ENCODE results near the gene TMEM8B. TPM values are rescaled to one million over a fixed set of nuclear protein-coding genes. Genes with fewer than 3 reads are reported as not detected.
"Not testable (repeated sequence)": the region's sequence is repeated elsewhere in the genome, so short reads cannot be mapped to it uniquely, and the experiment has no call there.

TMEM8B gene
- total RNA-seq, 1 experiment from 2014 or later: 7.2 TPM

DNA sequence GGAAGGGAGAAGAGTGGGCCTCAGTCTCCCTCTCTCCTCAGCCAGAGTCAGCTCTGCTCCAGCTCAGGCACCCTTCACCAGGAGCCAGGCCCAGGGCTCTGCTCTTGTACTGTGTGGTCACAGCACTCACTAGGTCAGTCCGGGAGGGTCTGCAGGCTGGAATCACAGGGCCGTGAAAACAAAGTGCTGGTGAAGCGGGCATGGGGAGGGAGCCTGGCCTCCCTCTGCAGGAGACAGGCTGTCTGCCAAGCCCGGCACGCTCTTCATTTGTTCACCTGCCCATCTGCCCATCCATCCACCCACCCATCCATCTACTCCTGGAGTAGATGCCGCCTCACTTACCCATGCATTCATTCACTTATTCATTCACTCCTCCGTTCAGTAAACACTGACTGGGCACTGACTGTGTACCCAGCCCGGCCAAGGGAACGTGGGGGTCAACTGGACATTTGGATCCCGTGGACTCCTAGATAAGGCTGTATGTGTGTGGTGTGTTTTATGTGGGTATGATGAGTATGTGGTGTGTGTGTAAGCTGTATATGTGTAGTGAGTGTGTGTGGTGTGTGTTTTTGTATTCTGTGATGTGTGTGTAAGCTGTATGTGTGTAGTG is 83.9 kb downstream of the TMEM8B start:
- ChIA-PET RAD21 (ENCODE audit: low non-redundant PET in 1 of 2, low total read pairs in 2 of 2, uncharacterized antibody in 2 of 2, unreplicated experiment in 2 of 2) (no interaction called here), POLR2A (no interaction called here), CTCF (interaction anchor here (1.8 kb wide), 1 partner anchor 10 kb away, joined by 7 read pairs; no protein-coding TSS in a partner anchor)
- no TSS peak for BruUV-seq (replicated peaks)
- Histone ChIP-seq H3K79me2 (ENCODE audit: insufficient read depth, low read length) (no peaks in the 10 kb centered on the region), H3K36me3 (ENCODE audit: control insufficient read depth in 1 of 2, insufficient read depth in 2 of 2, low read length in 2 of 2) (no peaks in the 10 kb centered on the region), H2AFZ (ENCODE audit: low read depth, low read length, poor library complexity, severe bottlenecking) (no peak overlapping the region), H3K9me2 (ENCODE audit: insufficient read depth) (no peaks in the 10 kb centered on the region), H3K4me1 (ENCODE audit: control insufficient read depth in 1 of 2, insufficient read depth in 2 of 2, low read length in 2 of 2) (peaks cover 18 to 34% of the 10 kb centered on the region in 2 experiments), H3K27ac (ENCODE audit: low read depth, low read length) (no peak overlapping the region), H3K4me3 (replicated peaks in 1 of 2; ENCODE audit: low read depth in 1 of 2, low read length in 2 of 2) (no peak overlapping the region), H3K27me3 (ENCODE audit: insufficient read depth, low read length) (no peaks in the 10 kb centered on the region), H4K20me1 (ENCODE audit: insufficient read depth) (no peaks in the 10 kb centered on the region), H3K4me2 (ENCODE audit: low read length) (no peak overlapping the region), H3K9ac (ENCODE audit: low read length) (no peak overlapping the region), H3K9me3 (ENCODE audit: control insufficient read depth in 1 of 2, insufficient read depth in 1 of 2, low read depth in 1 of 2, low read length in 2 of 2) (no peaks in the 10 kb centered on the region)
- DNase-seq (ENCODE audit: low read depth, low spot score): no peak
- no peak for ATAC-seq
- intact Hi-C loops (cut with micrococcal nuclease): no loop called here
- no peak for TF ChIP-seq SRF (IDR thresholded peaks at IDR 0.05; ENCODE audit: low read depth)
- TF ChIP-seq FOSL1 (IDR thresholded peaks at IDR 0.05; ENCODE audit: low read depth): no peak
- TF ChIP-seq EGR1 (IDR thresholded peaks at IDR 0.05; ENCODE audit: low read depth): no peak
- no peak for TF ChIP-seq EZH2phosphoT487 (IDR thresholded peaks at IDR 0.05; ENCODE audit: borderline replicate concordance)
- TF ChIP-seq, protein P1, sequence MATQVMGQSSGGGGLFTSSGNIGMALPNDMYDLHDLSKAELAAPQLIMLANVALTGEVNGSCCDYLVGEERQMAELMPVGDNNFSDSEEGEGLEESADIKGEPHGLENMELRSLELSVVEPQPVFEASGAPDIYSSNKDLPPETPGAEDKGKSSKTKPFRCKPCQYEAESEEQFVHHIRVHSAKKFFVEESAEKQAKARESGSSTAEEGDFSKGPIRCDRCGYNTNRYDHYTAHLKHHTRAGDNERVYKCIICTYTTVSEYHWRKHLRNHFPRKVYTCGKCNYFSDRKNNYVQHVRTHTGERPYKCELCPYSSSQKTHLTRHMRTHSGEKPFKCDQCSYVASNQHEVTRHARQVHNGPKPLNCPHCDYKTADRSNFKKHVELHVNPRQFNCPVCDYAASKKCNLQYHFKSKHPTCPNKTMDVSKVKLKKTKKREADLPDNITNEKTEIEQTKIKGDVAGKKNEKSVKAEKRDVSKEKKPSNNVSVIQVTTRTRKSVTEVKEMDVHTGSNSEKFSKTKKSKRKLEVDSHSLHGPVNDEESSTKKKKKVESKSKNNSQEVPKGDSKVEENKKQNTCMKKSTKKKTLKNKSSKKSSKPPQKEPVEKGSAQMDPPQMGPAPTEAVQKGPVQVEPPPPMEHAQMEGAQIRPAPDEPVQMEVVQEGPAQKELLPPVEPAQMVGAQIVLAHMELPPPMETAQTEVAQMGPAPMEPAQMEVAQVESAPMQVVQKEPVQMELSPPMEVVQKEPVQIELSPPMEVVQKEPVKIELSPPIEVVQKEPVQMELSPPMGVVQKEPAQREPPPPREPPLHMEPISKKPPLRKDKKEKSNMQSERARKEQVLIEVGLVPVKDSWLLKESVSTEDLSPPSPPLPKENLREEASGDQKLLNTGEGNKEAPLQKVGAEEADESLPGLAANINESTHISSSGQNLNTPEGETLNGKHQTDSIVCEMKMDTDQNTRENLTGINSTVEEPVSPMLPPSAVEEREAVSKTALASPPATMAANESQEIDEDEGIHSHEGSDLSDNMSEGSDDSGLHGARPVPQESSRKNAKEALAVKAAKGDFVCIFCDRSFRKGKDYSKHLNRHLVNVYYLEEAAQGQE (IDR thresholded peaks at IDR 0.05; ENCODE audit: low read depth): no peak
- no peak for TF ChIP-seq EZH2 (IDR thresholded peaks at IDR 0.05)
- no peak for TF ChIP-seq CBX3 (IDR thresholded peaks at IDR 0.05; ENCODE audit: low read depth)
- TF ChIP-seq YY1 (IDR thresholded peaks at IDR 0.05; ENCODE audit: extremely low read depth, insufficient replicate concordance, low read depth, low read length): no peak
- TF ChIP-seq ZNF274 (IDR thresholded peaks at IDR 0.05; ENCODE audit: low read depth, low read length): no peak
- TF ChIP-seq ATF3 (IDR thresholded peaks at IDR 0.05): no peak
- TF ChIP-seq, protein P2, sequence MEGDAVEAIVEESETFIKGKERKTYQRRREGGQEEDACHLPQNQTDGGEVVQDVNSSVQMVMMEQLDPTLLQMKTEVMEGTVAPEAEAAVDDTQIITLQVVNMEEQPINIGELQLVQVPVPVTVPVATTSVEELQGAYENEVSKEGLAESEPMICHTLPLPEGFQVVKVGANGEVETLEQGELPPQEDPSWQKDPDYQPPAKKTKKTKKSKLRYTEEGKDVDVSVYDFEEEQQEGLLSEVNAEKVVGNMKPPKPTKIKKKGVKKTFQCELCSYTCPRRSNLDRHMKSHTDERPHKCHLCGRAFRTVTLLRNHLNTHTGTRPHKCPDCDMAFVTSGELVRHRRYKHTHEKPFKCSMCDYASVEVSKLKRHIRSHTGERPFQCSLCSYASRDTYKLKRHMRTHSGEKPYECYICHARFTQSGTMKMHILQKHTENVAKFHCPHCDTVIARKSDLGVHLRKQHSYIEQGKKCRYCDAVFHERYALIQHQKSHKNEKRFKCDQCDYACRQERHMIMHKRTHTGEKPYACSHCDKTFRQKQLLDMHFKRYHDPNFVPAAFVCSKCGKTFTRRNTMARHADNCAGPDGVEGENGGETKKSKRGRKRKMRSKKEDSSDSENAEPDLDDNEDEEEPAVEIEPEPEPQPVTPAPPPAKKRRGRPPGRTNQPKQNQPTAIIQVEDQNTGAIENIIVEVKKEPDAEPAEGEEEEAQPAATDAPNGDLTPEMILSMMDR (IDR thresholded peaks at IDR 0.05 in 2 of 3, conservative IDR thresholded peaks at IDR 0.05 in 1 of 3; ENCODE audit: borderline replicate concordance in 1 of 3, insufficient read depth in 1 of 3, low read depth in 2 of 3, low read length in 2 of 3): no peak
- no peak for TF ChIP-seq JUND (IDR thresholded peaks at IDR 0.05)

DNA sequence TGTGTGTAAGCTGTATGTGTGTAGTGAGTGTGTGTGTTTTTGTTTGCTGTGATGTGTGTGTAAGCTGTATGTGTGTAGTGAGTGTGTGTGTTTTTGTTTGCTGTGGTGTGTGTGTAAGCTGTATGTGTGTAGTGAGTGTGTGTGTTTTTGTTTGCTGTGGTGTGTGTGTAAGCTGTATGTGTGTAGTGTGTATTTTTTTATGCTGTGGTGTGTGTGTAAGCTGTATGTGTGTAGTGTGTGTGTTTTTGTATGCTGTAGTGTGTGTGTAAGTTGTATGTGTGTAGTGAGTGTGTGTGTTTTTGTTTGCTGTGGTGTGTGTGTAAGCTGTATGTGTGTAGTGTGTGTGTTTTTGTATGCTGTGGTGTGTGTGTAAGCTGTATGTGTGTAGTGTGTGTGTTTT is 84.4 kb downstream of the TMEM8B start:
- H3K9me3 ChIP-seq (ENCODE audit: control insufficient read depth in 1 of 2, insufficient read depth in 1 of 2, low read depth in 1 of 2, low read length in 2 of 2); H2AFZ ChIP-seq (ENCODE audit: low read depth, low read length, poor library complexity, severe bottlenecking); ATAC-seq; BruUV-seq (replicated peaks); DNase-seq (ENCODE audit: low read depth, low spot score); H3K4me3 ChIP-seq (replicated peaks in 1 of 2; ENCODE audit: low read depth in 1 of 2, low read length in 2 of 2); H3K27ac ChIP-seq (ENCODE audit: low read depth, low read length); H3K4me2 ChIP-seq (ENCODE audit: low read length); H3K9me2 ChIP-seq (ENCODE audit: insufficient read depth); intact Hi-C loops (cut with micrococcal nuclease); POLR2A ChIA-PET; CTCF ChIA-PET; H3K27me3 ChIP-seq (ENCODE audit: insufficient read depth, low read length); RAD21 ChIA-PET (ENCODE audit: low non-redundant PET in 1 of 2, low total read pairs in 2 of 2, uncharacterized antibody in 2 of 2, unreplicated experiment in 2 of 2); H4K20me1 ChIP-seq (ENCODE audit: insufficient read depth); H3K36me3 ChIP-seq (ENCODE audit: control insufficient read depth in 1 of 2, insufficient read depth in 2 of 2, low read length in 2 of 2); H3K9ac ChIP-seq (ENCODE audit: low read length); H3K79me2 ChIP-seq (ENCODE audit: insufficient read depth, low read length): not testable (repeated sequence)
- peaks cover 14 to 29% of the 10 kb centered on the region in 2 experiments for H3K4me1 ChIP-seq (ENCODE audit: control insufficient read depth in 1 of 2, insufficient read depth in 2 of 2, low read length in 2 of 2)
